GM13976 (cell line): ENCODE measurements around the gene ZNF497.

Experiments used
- DNase-seq: peaks from one replicate; pipeline ENCODE4 v3.0.0; 2012; ENCODE audit warnings: low spot score
- in situ Hi-C: fragments of 300-500 bp; cut with MboI; formaldehyde crosslinking; loops from one replicate; pipeline ENCODE4 v1.12.0; 2022; ENCODE audit warnings: low sequenced_read_pairs, mixed read lengths, inconsistent platforms; ENCODE audit not compliant: unreplicated experiment
- TF ChIP-seq, protein P1 (sequence below): IDR thresholded peaks from 2 replicates; pipeline ENCODE4 v1.5.1; 2012; ENCODE audit warnings: borderline replicate concordance, mild to moderate bottlenecking; ENCODE audit not compliant: insufficient read depth; ENCODE audit errors: extremely low read depth, missing control alignments, control extremely low read depth

ZNF497 gene

DNA sequence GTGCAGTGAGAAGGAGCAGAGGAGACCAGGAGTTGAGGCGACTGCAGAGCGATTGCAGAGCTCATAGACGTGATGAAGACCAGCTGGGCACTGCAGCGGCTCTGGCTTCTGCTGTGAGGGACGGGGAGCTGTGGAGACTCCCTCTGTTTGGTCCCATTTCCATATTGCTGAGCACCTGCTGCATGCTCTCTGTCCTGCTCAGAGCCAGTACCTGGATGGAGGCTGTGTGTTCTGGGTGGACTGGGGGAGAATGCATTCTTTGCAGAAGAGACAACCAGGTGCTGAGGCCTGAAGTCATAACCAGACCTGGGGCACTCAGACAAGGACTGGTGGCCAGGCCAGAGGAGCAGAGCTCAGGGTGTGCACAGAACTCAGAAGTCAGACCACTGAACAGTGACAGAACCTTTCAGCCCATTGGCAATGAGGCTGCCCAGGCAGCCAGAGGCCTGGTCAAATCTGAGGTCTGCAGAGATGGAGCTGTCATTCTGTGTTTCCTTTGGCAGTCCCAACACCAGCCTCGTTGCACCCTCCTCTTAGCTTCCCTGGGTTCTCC, 8.0 kb downstream of the ZNF497 start:
- in situ Hi-C loops, result no loop called here
- TF ChIP-seq, protein P1, sequence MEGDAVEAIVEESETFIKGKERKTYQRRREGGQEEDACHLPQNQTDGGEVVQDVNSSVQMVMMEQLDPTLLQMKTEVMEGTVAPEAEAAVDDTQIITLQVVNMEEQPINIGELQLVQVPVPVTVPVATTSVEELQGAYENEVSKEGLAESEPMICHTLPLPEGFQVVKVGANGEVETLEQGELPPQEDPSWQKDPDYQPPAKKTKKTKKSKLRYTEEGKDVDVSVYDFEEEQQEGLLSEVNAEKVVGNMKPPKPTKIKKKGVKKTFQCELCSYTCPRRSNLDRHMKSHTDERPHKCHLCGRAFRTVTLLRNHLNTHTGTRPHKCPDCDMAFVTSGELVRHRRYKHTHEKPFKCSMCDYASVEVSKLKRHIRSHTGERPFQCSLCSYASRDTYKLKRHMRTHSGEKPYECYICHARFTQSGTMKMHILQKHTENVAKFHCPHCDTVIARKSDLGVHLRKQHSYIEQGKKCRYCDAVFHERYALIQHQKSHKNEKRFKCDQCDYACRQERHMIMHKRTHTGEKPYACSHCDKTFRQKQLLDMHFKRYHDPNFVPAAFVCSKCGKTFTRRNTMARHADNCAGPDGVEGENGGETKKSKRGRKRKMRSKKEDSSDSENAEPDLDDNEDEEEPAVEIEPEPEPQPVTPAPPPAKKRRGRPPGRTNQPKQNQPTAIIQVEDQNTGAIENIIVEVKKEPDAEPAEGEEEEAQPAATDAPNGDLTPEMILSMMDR, result no peak
- DNase-seq, result no peak

DNA sequence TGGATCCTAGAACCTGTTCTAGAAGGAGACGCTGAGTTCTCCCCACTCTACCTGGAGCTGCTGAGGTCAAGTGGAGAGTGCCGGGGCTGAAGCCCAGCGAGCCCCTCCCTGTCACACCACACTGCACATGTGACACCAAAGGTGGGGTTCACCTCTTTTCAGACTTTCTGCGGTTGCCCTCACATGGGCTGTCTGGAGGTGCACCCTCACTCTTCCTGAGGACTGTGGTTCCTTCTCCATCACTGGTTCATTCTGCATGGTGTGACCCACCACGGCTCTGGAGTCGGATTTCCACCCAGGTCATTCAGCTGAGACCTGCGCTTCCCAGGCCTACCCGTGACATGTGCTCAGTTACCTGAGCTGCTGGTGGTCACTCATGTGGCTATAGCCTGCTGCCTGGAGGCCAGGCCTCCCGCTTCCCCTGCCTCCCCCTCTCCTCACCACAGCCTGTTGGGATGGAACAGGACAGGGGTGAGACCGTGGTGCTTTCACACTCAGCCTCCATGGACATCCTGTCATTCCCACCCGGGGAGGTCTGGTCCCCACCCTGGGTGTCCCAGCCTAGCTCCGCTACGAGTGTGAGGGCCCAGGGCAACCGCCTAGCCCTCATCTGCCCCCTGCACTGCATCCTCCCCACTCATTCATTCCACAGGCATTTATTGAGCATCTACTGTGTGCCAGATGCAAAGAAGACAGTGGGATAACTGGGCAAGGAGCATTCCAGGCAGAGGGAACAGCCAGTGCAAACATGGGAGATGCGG, 8.7 kb downstream of the ZNF497 start:
- in situ Hi-C loops, result no loop called here
- TF ChIP-seq, protein P1, result no peak
- no peak for DNase-seq

DNA sequence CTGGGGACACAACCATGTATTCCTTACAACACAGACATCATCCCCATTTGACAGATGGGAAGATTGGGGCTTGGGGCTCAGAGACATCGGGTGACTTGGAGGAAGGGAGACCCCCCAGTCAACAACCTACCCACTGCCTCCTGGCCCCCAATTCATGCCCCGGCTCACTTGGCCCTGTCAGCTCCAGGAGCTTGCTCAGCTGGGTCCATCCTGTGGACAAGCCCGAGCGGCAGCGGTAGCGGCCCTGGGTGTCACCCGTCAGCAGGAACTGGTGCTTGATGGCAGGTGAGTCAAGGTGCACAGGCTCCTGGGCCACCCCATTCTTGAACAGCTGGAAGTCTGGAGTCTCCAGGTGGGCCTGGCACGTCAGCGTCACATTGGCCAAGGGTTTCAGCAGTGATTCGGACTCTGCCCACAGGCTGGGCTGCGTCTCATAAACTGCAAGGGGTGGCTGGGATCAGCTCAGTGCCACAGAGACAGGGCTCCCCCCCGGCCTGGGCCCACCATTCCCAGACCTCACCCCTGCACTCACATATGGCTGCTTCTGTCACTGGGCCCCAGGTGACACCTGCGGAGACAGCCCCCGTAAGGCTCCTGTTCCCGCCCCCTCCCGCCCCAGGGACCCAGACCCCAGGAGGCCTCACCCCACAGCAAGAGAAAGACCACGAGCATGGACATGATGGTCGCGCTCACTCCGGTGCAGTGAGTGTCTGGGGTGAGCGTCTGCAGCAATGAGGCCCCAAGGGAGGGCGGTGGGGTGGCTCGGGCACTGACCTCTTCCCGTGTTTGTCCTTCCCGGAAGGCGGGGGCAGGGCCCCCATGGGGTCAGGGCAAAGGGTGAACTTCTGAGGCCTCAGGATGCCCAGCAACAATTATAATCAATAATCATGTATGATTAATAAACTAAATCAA, 9.5 kb downstream of the ZNF497 start, which contains the start of gene A1BG:
Gene A1BG, minus strand, starts transcription at position 733 of the 912 bp plus-strand sequence. Its CDS starts 55 bp downstream, at position 678.
- in situ Hi-C loops, result no loop called here
- DNase-seq, result no peak
- TF ChIP-seq, protein P1, result no peak

DNA sequence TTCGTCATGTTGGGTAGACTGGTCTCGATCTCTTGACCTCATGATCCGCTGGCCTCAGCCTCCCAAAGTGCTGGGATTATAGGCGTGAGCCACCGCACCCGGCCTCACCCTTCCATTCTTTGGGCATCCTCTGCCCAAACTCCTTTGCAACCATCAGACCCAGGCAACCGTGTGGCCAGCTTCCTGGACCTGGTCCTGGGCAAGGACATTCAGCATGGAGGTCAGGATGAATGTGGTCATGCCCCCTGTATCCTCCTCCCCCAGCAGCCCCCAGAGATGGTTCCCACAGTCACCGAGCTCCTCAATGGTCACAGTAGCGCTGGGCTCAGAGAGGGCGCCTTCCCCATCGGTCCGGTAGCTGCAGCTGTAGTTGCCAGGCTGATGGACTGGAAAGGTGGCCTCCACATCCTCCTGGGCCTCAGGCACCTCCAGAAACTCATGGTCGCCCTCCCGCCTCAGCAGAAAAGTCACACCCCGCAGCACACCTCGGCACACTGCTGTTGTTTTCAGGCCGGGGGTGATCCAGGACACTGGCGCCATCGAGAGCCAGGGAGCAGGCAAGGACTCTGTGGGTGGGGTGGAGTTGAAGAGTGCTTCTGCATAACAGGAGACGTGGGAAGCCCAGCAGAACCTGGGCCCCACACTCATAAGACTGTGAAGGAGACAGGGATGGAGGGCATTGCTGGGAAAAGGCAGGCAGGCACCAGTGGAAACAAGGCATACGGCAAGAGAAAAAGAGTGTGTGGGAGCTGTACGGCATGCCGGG, 10.4 kb downstream of the ZNF497 start:
- in situ Hi-C loops, result no loop called here
- TF ChIP-seq, protein P1, result no peak
- DNase-seq, result no peak

DNA sequence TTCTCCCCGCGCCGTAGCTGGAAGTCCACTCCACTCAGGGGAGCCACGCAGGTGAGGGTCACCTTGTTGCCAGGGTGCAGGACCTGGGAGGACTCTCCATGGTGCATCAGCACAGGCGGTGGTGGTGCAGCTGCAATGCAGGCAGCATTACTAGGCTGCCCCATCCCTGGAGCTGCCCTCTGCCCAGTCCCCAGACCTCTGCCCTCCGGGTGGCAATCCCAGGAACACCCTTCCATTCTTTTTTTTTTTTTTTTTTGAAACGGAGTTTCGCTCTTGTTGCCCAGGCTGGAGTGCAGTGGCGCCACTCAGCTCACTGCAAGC, 11.0 kb downstream of the ZNF497 start:
- TF ChIP-seq, protein P1, result no peak
- DNase-seq, result no peak
- in situ Hi-C loops, result no loop called here

DNA sequence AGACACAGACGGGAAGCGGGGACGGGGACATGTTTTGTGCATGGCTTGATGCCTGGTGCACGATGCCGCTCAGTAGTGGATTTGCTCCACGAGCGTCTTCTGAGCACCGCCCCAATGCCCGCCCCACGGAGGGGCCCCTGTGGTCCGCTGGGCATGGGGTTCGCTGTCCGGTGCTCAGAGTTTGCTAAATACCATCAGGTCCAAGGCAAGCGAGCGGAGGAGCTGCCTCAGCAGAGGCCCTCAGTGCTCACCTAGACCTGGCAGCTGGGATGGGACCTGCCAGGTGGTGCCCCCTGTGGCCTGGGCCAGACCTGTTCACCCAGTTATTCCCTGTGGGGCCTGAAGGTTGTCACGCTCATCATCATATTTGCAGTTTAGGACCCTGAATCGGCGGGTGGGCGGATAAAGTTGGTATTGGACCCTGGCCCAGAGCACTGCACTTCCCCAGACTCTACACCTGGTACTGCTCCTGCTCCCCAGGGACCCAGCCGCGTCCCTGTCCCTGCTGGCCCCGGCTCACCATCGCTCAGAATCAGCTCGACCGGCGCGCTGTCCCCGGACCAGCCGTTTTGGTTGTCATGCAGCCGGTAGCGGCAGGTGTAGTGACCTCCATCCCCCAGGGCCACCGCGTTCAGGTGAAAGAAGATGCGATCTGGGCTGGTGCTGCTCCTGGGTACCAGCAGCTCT, 11.5 kb downstream of the ZNF497 start:
- TF ChIP-seq, protein P1, result no peak
- DNase-seq, result no peak
- in situ Hi-C loops, result no loop called here
